ENCODE results near the gene C4orf50. TPM values are rescaled to one million over a fixed set of nuclear protein-coding genes. Genes with fewer than 3 reads are reported as not detected.

C4orf50 gene
- total RNA-seq, 1 donor from 2014 or later = 0.16 TPM

GRCh38 chr4:6002926-6003325 lies 15.3 kb downstream of the C4orf50 start:
- no peak for TF ChIP-seq CTCF (IDR thresholded peaks at IDR 0.05; ENCODE audit: insufficient read depth, low read depth, low read length)
- no peak for TF ChIP-seq EZH2 (IDR thresholded peaks at IDR 0.05; ENCODE audit: insufficient read depth, low read length)
- FAIRE-seq (no peak), DNase-seq (ENCODE audit: low read depth) (no peak)
- H3K27ac Mint-ChIP-seq (ENCODE audit: unreplicated experiment) = no peak overlapping the region
- Histone ChIP-seq H3K4me1 (ENCODE audit: insufficient read depth, low read length) (no peaks in the 10 kb centered on the region), H3K36me3 (ENCODE audit: insufficient read depth, low read length) (no peaks in the 10 kb centered on the region), H3K79me2 (ENCODE audit: insufficient read depth, low read length) (no peaks in the 10 kb centered on the region), H2AFZ (ENCODE audit: low read depth, low read length) (no peak overlapping the region), H3K4me2 (ENCODE audit: low read length) (no peak overlapping the region), H3K27ac (ENCODE audit: low read depth, low read length) (no peak overlapping the region), H3K27me3 (ENCODE audit: insufficient read depth, low read length) (peaks cover 5% of the 10 kb centered on the region), H3K4me3 (ENCODE audit: insufficient read depth, low read depth, low read length) (no peak overlapping the region), H3K9ac (ENCODE audit: low read length) (no peak overlapping the region), H3K9me3 (ENCODE audit: insufficient read depth, low read depth, low read length) (peaks cover 2% of the 10 kb centered on the region), H4K20me1 (ENCODE audit: insufficient read depth, low read length) (no peaks in the 10 kb centered on the region)
- H3K27me3 Mint-ChIP-seq (ENCODE audit: low read depth, unreplicated experiment) = peaks cover 59% of the 10 kb centered on the region
- no peaks in the 10 kb centered on the region for H3K36me3 Mint-ChIP-seq (ENCODE audit: low read depth, unreplicated experiment)
- no peaks in the 10 kb centered on the region for H3K9me3 Mint-ChIP-seq (ENCODE audit: unreplicated experiment)
- H3K4me1 Mint-ChIP-seq (ENCODE audit: low read depth, unreplicated experiment) = no peaks in the 10 kb centered on the region
- H3K4me3 Mint-ChIP-seq (ENCODE audit: unreplicated experiment) = no peak overlapping the region

- no peak for TF ChIP-seq CTCF (IDR thresholded peaks at IDR 0.05; ENCODE audit: insufficient read depth, low read depth, low read length)
Measured at GRCh38 chr4:6002492-6002833, 15.8 kb downstream of the C4orf50 start.

GRCh38 chr4:6001680-6002491 lies 16.3 kb downstream of the C4orf50 start:
- H3K27ac Mint-ChIP-seq (ENCODE audit: unreplicated experiment) = no peak overlapping the region
- H3K4me3 ChIP-seq (ENCODE audit: insufficient read depth, low read depth, low read length) = no peak overlapping the region
- no peak overlapping the region for H3K4me2 ChIP-seq (ENCODE audit: low read length)
- H3K27me3 ChIP-seq (ENCODE audit: insufficient read depth, low read length) = peaks cover 5% of the 10 kb centered on the region
- no peak overlapping the region for H3K9ac ChIP-seq (ENCODE audit: low read length)
- H3K27me3 Mint-ChIP-seq (ENCODE audit: low read depth, unreplicated experiment) = peaks cover 57% of the 10 kb centered on the region
- DNase-seq (ENCODE audit: low read depth) (no peak), FAIRE-seq (no peak)
- no peaks in the 10 kb centered on the region for H3K36me3 ChIP-seq (ENCODE audit: insufficient read depth, low read length)
- H3K9me3 Mint-ChIP-seq (ENCODE audit: unreplicated experiment) = no peaks in the 10 kb centered on the region
- no peaks in the 10 kb centered on the region for H3K36me3 Mint-ChIP-seq (ENCODE audit: low read depth, unreplicated experiment)
- no peak for TF ChIP-seq EZH2 (IDR thresholded peaks at IDR 0.05; ENCODE audit: insufficient read depth, low read length)
- TF ChIP-seq CTCF (IDR thresholded peaks at IDR 0.05; ENCODE audit: insufficient read depth, low read depth, low read length) = no peak
- H3K9me3 ChIP-seq (ENCODE audit: insufficient read depth, low read depth, low read length) = peaks cover 2% of the 10 kb centered on the region
- no peak overlapping the region for H3K27ac ChIP-seq (ENCODE audit: low read depth, low read length)
- no peaks in the 10 kb centered on the region for H3K79me2 ChIP-seq (ENCODE audit: insufficient read depth, low read length)
- no peaks in the 10 kb centered on the region for H4K20me1 ChIP-seq (ENCODE audit: insufficient read depth, low read length)
- H3K4me1 Mint-ChIP-seq (ENCODE audit: low read depth, unreplicated experiment) = no peaks in the 10 kb centered on the region
- no peaks in the 10 kb centered on the region for H3K4me1 ChIP-seq (ENCODE audit: insufficient read depth, low read length)
- no peak overlapping the region for H2AFZ ChIP-seq (ENCODE audit: low read depth, low read length)
- no peak overlapping the region for H3K4me3 Mint-ChIP-seq (ENCODE audit: unreplicated experiment)

More at GRCh38 chr4:6002492-6002833, 15.8 kb downstream of the C4orf50 start:
- Histone ChIP-seq H3K27me3 (ENCODE audit: insufficient read depth, low read length) (peaks cover 5% of the 10 kb centered on the region), H2AFZ (ENCODE audit: low read depth, low read length) (no peak overlapping the region), H3K79me2 (ENCODE audit: insufficient read depth, low read length) (no peaks in the 10 kb centered on the region), H3K27ac (ENCODE audit: low read depth, low read length) (no peak overlapping the region), H3K4me2 (ENCODE audit: low read length) (no peak overlapping the region), H4K20me1 (ENCODE audit: insufficient read depth, low read length) (no peaks in the 10 kb centered on the region), H3K4me1 (ENCODE audit: insufficient read depth, low read length) (no peaks in the 10 kb centered on the region), H3K36me3 (ENCODE audit: insufficient read depth, low read length) (no peaks in the 10 kb centered on the region), H3K9me3 (ENCODE audit: insufficient read depth, low read depth, low read length) (peaks cover 2% of the 10 kb centered on the region), H3K4me3 (ENCODE audit: insufficient read depth, low read depth, low read length) (no peak overlapping the region), H3K9ac (ENCODE audit: low read length) (no peak overlapping the region)
- DNase-seq (ENCODE audit: low read depth) (no peak), FAIRE-seq (no peak)
- Mint-ChIP-seq H3K27me3 (ENCODE audit: low read depth, unreplicated experiment) (peaks cover 58% of the 10 kb centered on the region), H3K27ac (ENCODE audit: unreplicated experiment) (no peak overlapping the region), H3K9me3 (ENCODE audit: unreplicated experiment) (no peaks in the 10 kb centered on the region), H3K36me3 (ENCODE audit: low read depth, unreplicated experiment) (no peaks in the 10 kb centered on the region), H3K4me1 (ENCODE audit: low read depth, unreplicated experiment) (no peaks in the 10 kb centered on the region), H3K4me3 (ENCODE audit: unreplicated experiment) (no peak overlapping the region)

Data from astrocyte (in vitro differentiated cells and primary cell).